Progenitor cell of endocrine pancreas (in vitro differentiated cells): Measurements from ENCODE around the gene CCS. TPM values are rescaled to one million over a fixed set of nuclear protein-coding genes. Genes with fewer than 3 reads are reported as not detected.

Source experiments
- DNase-seq: peaks from one replicate; pipeline ENCODE4 v3.0.0; 2021; ENCODE audit warnings: low spot score; ENCODE audit not compliant: unreplicated experiment
- H3K27ac Mint-ChIP-seq: 2 replicates; pipeline ENCODE4 v1.8.0; 2021; ENCODE audit warnings: mild to moderate bottlenecking, moderate library complexity, mixed read lengths
- H3K27me3 Mint-ChIP-seq: 2 replicates; pipeline ENCODE4 v1.8.0; 2021; ENCODE audit warnings: mixed read lengths
- H3K36me3 Mint-ChIP-seq: 2 replicates; pipeline ENCODE4 v1.8.0; 2022; ENCODE audit warnings: mixed read lengths; ENCODE audit not compliant: insufficient read depth
- H3K4me1 Mint-ChIP-seq: 2 replicates; pipeline ENCODE4 v1.8.0; 2021; ENCODE audit warnings: low read depth, mixed read lengths
- H3K4me3 Mint-ChIP-seq: 2 replicates; pipeline ENCODE4 v1.8.0; 2021; ENCODE audit warnings: low read depth, mild to moderate bottlenecking, moderate library complexity, mixed read lengths
- H3K9me3 Mint-ChIP-seq: 2 replicates; pipeline ENCODE4 v1.8.0; 2021; ENCODE audit warnings: low read depth, mixed read lengths
- total RNA-seq: library from RNA; stranded (reverse); gene quantifications from 2 replicates; pipeline ENCODE4 v1.2.1, GENCODE V29; 2021
- TF ChIP-seq, protein P1 (sequence below): fragments of 200-600 bp; sonication (generic); IDR thresholded peaks from one replicate; pipeline ENCODE4 v1.5.0; 2021; ENCODE audit warnings: antibody characterized with exemption, mild to moderate bottlenecking; ENCODE audit not compliant: unreplicated experiment

CCS gene
- total RNA-seq, 1 donor from 2014 or later: 49.7 TPM

GRCh38 chr11:66562907-66563583 lies 29.9 kb upstream of the CCS start:
- TF ChIP-seq, protein P1, sequence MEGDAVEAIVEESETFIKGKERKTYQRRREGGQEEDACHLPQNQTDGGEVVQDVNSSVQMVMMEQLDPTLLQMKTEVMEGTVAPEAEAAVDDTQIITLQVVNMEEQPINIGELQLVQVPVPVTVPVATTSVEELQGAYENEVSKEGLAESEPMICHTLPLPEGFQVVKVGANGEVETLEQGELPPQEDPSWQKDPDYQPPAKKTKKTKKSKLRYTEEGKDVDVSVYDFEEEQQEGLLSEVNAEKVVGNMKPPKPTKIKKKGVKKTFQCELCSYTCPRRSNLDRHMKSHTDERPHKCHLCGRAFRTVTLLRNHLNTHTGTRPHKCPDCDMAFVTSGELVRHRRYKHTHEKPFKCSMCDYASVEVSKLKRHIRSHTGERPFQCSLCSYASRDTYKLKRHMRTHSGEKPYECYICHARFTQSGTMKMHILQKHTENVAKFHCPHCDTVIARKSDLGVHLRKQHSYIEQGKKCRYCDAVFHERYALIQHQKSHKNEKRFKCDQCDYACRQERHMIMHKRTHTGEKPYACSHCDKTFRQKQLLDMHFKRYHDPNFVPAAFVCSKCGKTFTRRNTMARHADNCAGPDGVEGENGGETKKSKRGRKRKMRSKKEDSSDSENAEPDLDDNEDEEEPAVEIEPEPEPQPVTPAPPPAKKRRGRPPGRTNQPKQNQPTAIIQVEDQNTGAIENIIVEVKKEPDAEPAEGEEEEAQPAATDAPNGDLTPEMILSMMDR: no peak
- DNase-seq: no peak
- Mint-ChIP-seq H3K27ac (no peak overlapping the region), H3K27me3 (no peaks in the 10 kb centered on the region), H3K36me3 (no peaks in the 10 kb centered on the region), H3K9me3 (no peaks in the 10 kb centered on the region), H3K4me3 (no peak overlapping the region), H3K4me1 (no peaks in the 10 kb centered on the region)

- no peaks in the 10 kb centered on the region for H3K4me1 Mint-ChIP-seq
- no peak for DNase-seq
- H3K9me3 Mint-ChIP-seq: no peaks in the 10 kb centered on the region
- TF ChIP-seq, protein P1: no peak
- H3K27me3 Mint-ChIP-seq: no peaks in the 10 kb centered on the region
- no peaks in the 10 kb centered on the region for H3K36me3 Mint-ChIP-seq
- H3K27ac Mint-ChIP-seq: no peak overlapping the region
- H3K4me3 Mint-ChIP-seq: no peak overlapping the region
These were observed 29.2 kb upstream of the CCS start for GRCh38 chr11:66563832-66564231.

GRCh38 chr11:66564538-66564937 lies 28.4 kb upstream of the CCS start:
- no peaks in the 10 kb centered on the region for H3K27me3 Mint-ChIP-seq
- H3K4me1 Mint-ChIP-seq: no peaks in the 10 kb centered on the region
- no peak overlapping the region for H3K27ac Mint-ChIP-seq
- H3K36me3 Mint-ChIP-seq: no peaks in the 10 kb centered on the region
- TF ChIP-seq, protein P1: no peak
- DNase-seq: no peak
- H3K9me3 Mint-ChIP-seq: no peaks in the 10 kb centered on the region
- H3K4me3 Mint-ChIP-seq: no peak overlapping the region

DNA sequence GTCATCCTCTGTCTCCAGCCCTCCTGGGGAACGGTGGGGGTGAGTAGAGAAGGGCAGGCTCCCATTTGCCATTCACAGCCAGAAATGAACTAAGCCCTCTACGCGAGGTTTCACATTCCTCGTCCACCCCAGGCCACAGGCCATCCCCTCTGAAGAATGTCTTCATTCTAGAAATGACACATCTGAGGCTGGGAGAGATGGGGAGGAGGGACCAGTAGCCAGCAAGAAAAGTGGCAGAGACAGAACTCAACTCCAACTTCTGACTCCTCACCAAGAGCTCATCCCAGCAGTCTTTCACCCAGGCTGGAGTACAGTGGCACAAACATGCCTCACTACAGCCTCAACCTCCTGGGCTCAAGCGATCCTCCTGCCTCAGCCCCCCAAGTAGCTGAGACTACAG lies 28.0 kb upstream of the CCS start:
- H3K4me3 Mint-ChIP-seq: no peak overlapping the region
- TF ChIP-seq, protein P1: no peak
- no peak for DNase-seq
- no peaks in the 10 kb centered on the region for H3K4me1 Mint-ChIP-seq
- H3K9me3 Mint-ChIP-seq: no peaks in the 10 kb centered on the region
- H3K36me3 Mint-ChIP-seq: no peaks in the 10 kb centered on the region
- H3K27ac Mint-ChIP-seq: no peak overlapping the region
- no peaks in the 10 kb centered on the region for H3K27me3 Mint-ChIP-seq

DNA sequence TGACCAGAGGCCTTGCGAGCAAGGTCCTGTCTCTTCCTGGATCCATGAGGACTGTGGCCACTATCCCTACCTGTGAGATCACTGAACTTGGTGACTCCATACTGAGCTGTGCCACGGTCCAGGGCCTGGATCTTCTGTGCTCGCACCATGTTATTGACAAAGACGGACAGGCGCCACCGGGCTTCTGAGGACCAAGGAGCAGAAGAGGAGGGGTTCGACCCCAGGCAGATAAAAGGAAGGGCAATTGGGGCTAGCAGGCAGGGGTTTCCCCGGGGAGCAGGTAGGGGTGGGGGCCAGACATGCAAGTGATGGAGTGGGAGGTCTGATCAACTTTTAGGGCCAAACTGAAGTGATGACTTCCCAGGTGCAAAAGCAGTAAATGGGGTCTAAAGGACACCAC lies 26.8 kb upstream of the CCS start:
- H3K4me1 Mint-ChIP-seq: no peaks in the 10 kb centered on the region
- no peaks in the 10 kb centered on the region for H3K27me3 Mint-ChIP-seq
- no peaks in the 10 kb centered on the region for H3K36me3 Mint-ChIP-seq
- no peak overlapping the region for H3K4me3 Mint-ChIP-seq
- no peaks in the 10 kb centered on the region for H3K9me3 Mint-ChIP-seq
- no peak overlapping the region for H3K27ac Mint-ChIP-seq
- no peak for DNase-seq
- TF ChIP-seq, protein P1: no peak
